SK-N-SH (cell line): ENCODE data around the gene OCIAD2. TPM values are rescaled to one million over a fixed set of nuclear protein-coding genes. Genes with fewer than 3 reads are reported as not detected.

ENCODE experiments used
- CTCF ChIA-PET: fragments of 300-600, 350-600 bp; formaldehyde crosslinking; extraction: SDS; loops from one replicate; lab custom pipeline; 2021; lab: Yijun Ruan, JAX
- POLR2A ChIA-PET: fragments of 350-600 bp; sonication (Branson Sonifier 250); formaldehyde crosslinking; extraction: SDS; loops from one replicate; lab custom pipeline; 2020; ENCODE audit warnings: antibody characterized with exemption, inconsistent platforms; lab: Yijun Ruan, JAX
- DNase-seq: peaks from one replicate; pipeline ENCODE4 v3.0.0; 2012
- H2AFZ ChIP-seq: fragments of 200-600 bp; sonication (generic); 2 replicates; pipeline ENCODE4 v1.8.1; 2016; ENCODE audit warnings: antibody characterized with exemption, mild to moderate bottlenecking, low read depth
- H3F3A ChIP-seq: fragments of 200-600 bp; sonication (generic); replicated peaks from 2 replicates; pipeline ENCODE3; 2016; ENCODE audit warnings: antibody characterized with exemption, mild to moderate bottlenecking; ENCODE audit not compliant: insufficient read depth
- H3K27ac ChIP-seq, 2 experiments: fragments of 200-500 bp in 1 of 2; fragments of 200-600 bp in 1 of 2; sonication (Bioruptor generic) in 1 of 2; sonication (generic), shearing (Covaris generic) in 1 of 2; 2 replicates each; pipeline versions ENCODE4 v1.5.1 to v1.6.1; 2014 to 2016; ENCODE audit warnings: low read depth in 2 of 2, inconsistent platforms in 1 of 2, low read length in 1 of 2, mild to moderate bottlenecking in 1 of 2, mixed read lengths in 1 of 2
- H3K27me3 ChIP-seq: fragments of 200-600 bp; sonication (generic), shearing (Covaris generic); 2 replicates; pipeline ENCODE4 v1.6.1; 2016; ENCODE audit warnings: mixed run types; ENCODE audit not compliant: insufficient read depth
- H3K36me3 ChIP-seq, 2 experiments: fragments of 200-500 bp in 1 of 2; fragments of 200-600 bp in 1 of 2; sonication (Bioruptor generic) in 1 of 2; sonication (generic) in 1 of 2; replicated peaks in 1 of 2; 2 replicates each; pipeline versions ENCODE3 to v1.5.1; 2014 to 2016; ENCODE audit warnings: low read length in 1 of 2, mild to moderate bottlenecking in 1 of 2; ENCODE audit not compliant: insufficient read depth in 2 of 2, control insufficient read depth in 1 of 2
- H3K4me1 ChIP-seq, 2 experiments: fragments of 200-500 bp in 1 of 2; fragments of 200-600 bp in 1 of 2; sonication (Bioruptor generic) in 1 of 2; sonication (generic), shearing (Covaris generic) in 1 of 2; 2 replicates each; pipeline versions ENCODE4 v1.5.1 to v1.6.1; 2014 to 2016; ENCODE audit warnings: low read depth in 1 of 2, low read length in 1 of 2, mixed run types in 1 of 2; ENCODE audit not compliant: insufficient read depth in 2 of 2, control insufficient read depth in 1 of 2
- H3K4me2 ChIP-seq: fragments of 200-600 bp; sonication (generic), shearing (Covaris generic); 2 replicates; pipeline ENCODE4 v1.6.1; 2017; ENCODE audit warnings: mixed run types
- H3K4me3 ChIP-seq, 2 experiments: fragments of 200-500 bp in 1 of 2; fragments of 200-600 bp in 1 of 2; sonication (Bioruptor generic) in 1 of 2; sonication (generic), shearing (Covaris generic) in 1 of 2; 2 replicates each; pipeline versions ENCODE4 v1.5.1 to v1.8.1; 2014 to 2016; ENCODE audit warnings: low read depth in 2 of 2, inconsistent platforms in 1 of 2, low read length in 1 of 2, mild to moderate bottlenecking in 1 of 2, mixed read lengths in 1 of 2, moderate library complexity in 1 of 2
- H3K79me2 ChIP-seq: fragments of 200-600 bp; sonication (generic); 2 replicates; pipeline ENCODE4 v1.8.1; 2017; ENCODE audit warnings: mild to moderate bottlenecking; ENCODE audit not compliant: insufficient read depth
- H3K9ac ChIP-seq: fragments of 200-600 bp; sonication (generic); 2 replicates; pipeline ENCODE4 v1.6.1; 2017; ENCODE audit warnings: mixed run types
- H3K9me2 ChIP-seq: fragments of 200-600 bp; sonication (generic); 2 replicates; pipeline ENCODE4 v1.6.1; 2017; ENCODE audit warnings: mixed run types
- H3K9me3 ChIP-seq: fragments of 200-600 bp; sonication (generic); 2 replicates; pipeline ENCODE4 v1.6.1; 2017; ENCODE audit warnings: mixed run types, mild to moderate bottlenecking, moderate library complexity
- H4K20me1 ChIP-seq: fragments of 200-600 bp; sonication (generic); 2 replicates; pipeline ENCODE4 v1.6.1; 2017; ENCODE audit warnings: mild to moderate bottlenecking, mixed run types; ENCODE audit not compliant: insufficient read depth
- CHD2 ChIP-seq: fragments of 150-350 bp; IDR thresholded peaks from 2 replicates; pipeline ENCODE4 v1.6.1; 2018; ENCODE audit warnings: low read length; ENCODE audit not compliant: partially characterized antibody
- ELF1 ChIP-seq: IDR thresholded peaks from 2 replicates; pipeline ENCODE4 v1.4.0; 2012
- EP300 ChIP-seq, 2 experiments: IDR thresholded peaks; 2 replicates each; pipeline versions ENCODE4 v1.4.0 to v1.6.1; 2012; ENCODE audit warnings: borderline replicate concordance in 1 of 2, low read depth in 1 of 2, low read length in 1 of 2
- FOSL2 ChIP-seq: IDR thresholded peaks from 2 replicates; pipeline ENCODE4 v1.4.0; 2012; ENCODE audit warnings: low read depth, mild to moderate bottlenecking, moderate library complexity, borderline replicate concordance
- FOXJ3 ChIP-seq: sonication (generic); formaldehyde crosslinking; IDR thresholded peaks from 2 replicates; pipeline ENCODE4 v1.5.1; 2020; ENCODE audit warnings: mild to moderate bottlenecking, missing genetic modification reagents
- GABPA ChIP-seq: IDR thresholded peaks from 2 replicates; pipeline ENCODE4 v1.4.0; 2012; ENCODE audit warnings: low read depth, mild to moderate bottlenecking
- GATA2 ChIP-seq: sonication (generic); formaldehyde crosslinking; IDR thresholded peaks from 2 replicates; pipeline ENCODE4 v1.5.0; 2020; ENCODE audit warnings: mild to moderate bottlenecking, missing genetic modification reagents
- MEF2A ChIP-seq: IDR thresholded peaks from 2 replicates; pipeline ENCODE4 v1.4.0; 2012; ENCODE audit warnings: low read depth, borderline replicate concordance
- NFIC ChIP-seq: IDR thresholded peaks from 2 replicates; pipeline ENCODE4 v1.4.0; 2012; ENCODE audit warnings: borderline replicate concordance
- RAD21 ChIP-seq: IDR thresholded peaks from 2 replicates; pipeline ENCODE4 v1.6.1; 2012; ENCODE audit warnings: mild to moderate bottlenecking, low read length
- RCOR1 ChIP-seq: fragments of 150-350 bp; IDR thresholded peaks from 2 replicates; pipeline ENCODE4 v1.6.1; 2017; ENCODE audit warnings: antibody characterized with exemption, low read length
- RXRA ChIP-seq: IDR thresholded peaks from 2 replicates; pipeline ENCODE4 v1.4.0; 2012; ENCODE audit warnings: low read depth, mild to moderate bottlenecking, borderline replicate concordance
- SIN3A ChIP-seq: IDR thresholded peaks from 2 replicates; pipeline ENCODE4 v1.6.1; 2012; ENCODE audit warnings: low read depth, mild to moderate bottlenecking, low read length, moderate library complexity, borderline replicate concordance
- TAF1 ChIP-seq: IDR thresholded peaks from 2 replicates; pipeline ENCODE4 v1.6.1; 2012; ENCODE audit warnings: low read depth, mild to moderate bottlenecking, low read length, moderate library complexity, borderline replicate concordance
- TEAD4 ChIP-seq: IDR thresholded peaks from 2 replicates; pipeline ENCODE4 v1.4.0; 2012; ENCODE audit warnings: mild to moderate bottlenecking, borderline replicate concordance; ENCODE audit not compliant: insufficient read depth
- WGBS: methylation state at CpG from one replicate; pipeline ENCODE4 v1.1.6; 2017; ENCODE audit warnings: low lambda C conversion rate; 5-methylcytosine and 5-hydroxymethylcytosine counted together
- polyA plus RNA-seq, 3 experiments: library from polyadenylated mRNA; depleted of rRNA; stranded (reverse); fragments of >200 nt; gene quantifications; 2 replicates each; pipeline ENCODE4 v1.2.3, GENCODE V29; 2012
- TF ChIP-seq, protein P1 (sequence below): fragments of 200-600 bp; sonication (generic); IDR thresholded peaks from 2 replicates; pipeline ENCODE4 v1.6.1; 2017; ENCODE audit warnings: antibody characterized with exemption, mild to moderate bottlenecking, moderate library complexity
- TF ChIP-seq, protein P2 (sequence below): IDR thresholded peaks from 2 replicates; pipeline ENCODE4; 2012
- TF ChIP-seq, protein P3 (sequence below): IDR thresholded peaks from 2 replicates; pipeline ENCODE4 v1.4.0; 2012; ENCODE audit warnings: low read depth, borderline replicate concordance

OCIAD2 gene
- polyA plus RNA-seq, 1 of the 3 experiments (the other 2 are of a cell fraction): 387 TPM

DNA sequence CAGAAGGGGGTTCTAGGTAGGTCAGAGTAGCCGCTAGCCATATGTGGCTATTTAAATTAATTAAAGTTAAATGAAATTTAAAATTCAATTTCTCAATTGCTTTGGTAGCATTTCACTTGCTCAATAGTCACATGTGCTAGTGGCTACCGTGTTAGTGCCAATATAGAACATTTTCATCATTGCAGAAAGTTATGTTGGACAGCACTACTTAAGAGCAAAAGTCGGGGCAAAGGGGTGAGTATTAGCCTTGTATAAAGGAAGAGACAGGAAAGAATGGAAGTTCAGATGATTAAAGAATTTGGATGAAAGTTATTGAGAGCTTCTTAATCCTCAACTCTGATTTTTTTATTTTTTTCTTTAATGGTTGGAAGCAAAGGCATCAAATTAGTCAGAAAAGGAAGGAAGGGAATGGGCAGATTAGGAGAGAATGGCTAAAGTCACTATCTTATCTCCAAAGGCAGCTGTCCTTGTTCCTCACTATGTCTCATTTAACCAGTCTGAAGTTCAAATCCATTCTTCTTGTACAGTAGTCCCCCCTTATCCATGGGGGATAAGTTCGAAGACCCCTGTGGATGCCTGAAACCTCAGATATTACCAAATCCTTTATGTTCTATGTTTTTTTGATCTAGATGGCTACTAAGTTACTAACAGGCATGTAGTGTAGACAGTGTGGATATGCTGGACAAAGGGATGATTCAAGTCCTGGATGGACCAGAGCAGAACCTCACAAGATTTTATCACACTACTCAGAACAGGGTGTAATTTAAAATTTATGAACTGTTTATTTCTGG lies 52.8 kb downstream of the OCIAD2 start:
- peaks cover 45 to 75% of the 10 kb centered on the region in 2 experiments for H3K36me3 ChIP-seq
- H3K9ac ChIP-seq: no peak overlapping the region
- H3K79me2 ChIP-seq: peaks cover 6% of the 10 kb centered on the region
- ChIA-PET POLR2A (no interaction called here), CTCF (no interaction called here)
- no peaks in the 10 kb centered on the region for H3K9me3 ChIP-seq
- no peak overlapping the region for H3K27ac ChIP-seq
- no peaks in the 10 kb centered on the region for H3K27me3 ChIP-seq
- no peak overlapping the region for H3K4me3 ChIP-seq
- no peak overlapping the region for H3K4me2 ChIP-seq
- TF ChIP-seq CHD2 (no peak), ELF1 (no peak), RXRA (no peak), MEF2A (no peak), EP300 (IDR thresholded peaks at IDR 0.05; ENCODE audit: borderline replicate concordance in 1 of 2, low read depth in 1 of 2, low read length in 1 of 2) (no peak), GABPA (no peak), SIN3A (no peak), GATA2 (CRISPR knock-in tag) (no peak), TEAD4 (no peak), FOXJ3 (CRISPR knock-in tag) (no peak), NFIC (no peak)
- TF ChIP-seq, protein P1, sequence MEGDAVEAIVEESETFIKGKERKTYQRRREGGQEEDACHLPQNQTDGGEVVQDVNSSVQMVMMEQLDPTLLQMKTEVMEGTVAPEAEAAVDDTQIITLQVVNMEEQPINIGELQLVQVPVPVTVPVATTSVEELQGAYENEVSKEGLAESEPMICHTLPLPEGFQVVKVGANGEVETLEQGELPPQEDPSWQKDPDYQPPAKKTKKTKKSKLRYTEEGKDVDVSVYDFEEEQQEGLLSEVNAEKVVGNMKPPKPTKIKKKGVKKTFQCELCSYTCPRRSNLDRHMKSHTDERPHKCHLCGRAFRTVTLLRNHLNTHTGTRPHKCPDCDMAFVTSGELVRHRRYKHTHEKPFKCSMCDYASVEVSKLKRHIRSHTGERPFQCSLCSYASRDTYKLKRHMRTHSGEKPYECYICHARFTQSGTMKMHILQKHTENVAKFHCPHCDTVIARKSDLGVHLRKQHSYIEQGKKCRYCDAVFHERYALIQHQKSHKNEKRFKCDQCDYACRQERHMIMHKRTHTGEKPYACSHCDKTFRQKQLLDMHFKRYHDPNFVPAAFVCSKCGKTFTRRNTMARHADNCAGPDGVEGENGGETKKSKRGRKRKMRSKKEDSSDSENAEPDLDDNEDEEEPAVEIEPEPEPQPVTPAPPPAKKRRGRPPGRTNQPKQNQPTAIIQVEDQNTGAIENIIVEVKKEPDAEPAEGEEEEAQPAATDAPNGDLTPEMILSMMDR: no peak
- H3K4me1 ChIP-seq: no peaks in the 10 kb centered on the region
- no peaks in the 10 kb centered on the region for H4K20me1 ChIP-seq
- no peaks in the 10 kb centered on the region for H3K9me2 ChIP-seq
- WGBS: 88% methylated on average over 4 of the region's 4 CpGs
- peaks cover 4% of the 10 kb centered on the region for H3F3A ChIP-seq
- no peak overlapping the region for H2AFZ ChIP-seq
- DNase-seq: no peak

DNA sequence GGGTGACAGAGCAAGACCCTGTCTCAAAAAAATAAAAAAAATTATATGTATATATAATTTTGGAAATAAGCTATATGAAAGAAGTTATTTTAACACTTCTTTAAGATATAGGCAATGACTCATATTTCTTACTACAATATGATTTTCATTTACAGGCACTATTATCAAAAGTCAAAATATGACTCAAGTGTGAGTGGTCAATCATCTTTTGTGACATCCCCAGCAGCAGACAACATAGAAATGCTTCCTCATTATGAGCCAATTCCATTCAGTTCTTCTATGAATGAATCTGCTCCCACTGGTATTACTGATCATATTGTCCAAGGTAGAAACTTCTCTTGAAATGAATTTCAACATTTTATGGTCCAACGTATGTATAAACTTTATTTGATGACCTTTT lies 54.9 kb downstream of the OCIAD2 start:
- DNase-seq: no peak
- H3K4me2 ChIP-seq: no peak overlapping the region
- H3K79me2 ChIP-seq: peaks cover 18% of the 10 kb centered on the region
- H3K9ac ChIP-seq: no peak overlapping the region
- CTCF ChIA-PET: interaction anchor here (1.2 kb wide), 1 partner anchor 46 kb away, joined by 3 read pairs; no protein-coding TSS in a partner anchor
- H4K20me1 ChIP-seq: no peaks in the 10 kb centered on the region
- H3K9me2 ChIP-seq: no peaks in the 10 kb centered on the region
- 85% methylated on average over 1 of the region's 1 CpG for WGBS
- H3K27ac ChIP-seq: no peak overlapping the region
- no peaks in the 10 kb centered on the region for H3K27me3 ChIP-seq
- no peaks in the 10 kb centered on the region for H3K4me1 ChIP-seq
- H3K9me3 ChIP-seq: no peaks in the 10 kb centered on the region
- peaks cover 4% of the 10 kb centered on the region for H3F3A ChIP-seq
- POLR2A ChIA-PET: no interaction called here
- H3K4me3 ChIP-seq: no peak overlapping the region
- peaks cover 58 to 73% of the 10 kb centered on the region in 2 experiments for H3K36me3 ChIP-seq
- no peak overlapping the region for H2AFZ ChIP-seq
- peak; percentile 20; the same call in 1 of the 2 replicates for TF ChIP-seq FOSL2
- no peak for TF ChIP-seq RAD21
- no peak for TF ChIP-seq TAF1
- no peak for TF ChIP-seq TEAD4
- TF ChIP-seq, protein P2, sequence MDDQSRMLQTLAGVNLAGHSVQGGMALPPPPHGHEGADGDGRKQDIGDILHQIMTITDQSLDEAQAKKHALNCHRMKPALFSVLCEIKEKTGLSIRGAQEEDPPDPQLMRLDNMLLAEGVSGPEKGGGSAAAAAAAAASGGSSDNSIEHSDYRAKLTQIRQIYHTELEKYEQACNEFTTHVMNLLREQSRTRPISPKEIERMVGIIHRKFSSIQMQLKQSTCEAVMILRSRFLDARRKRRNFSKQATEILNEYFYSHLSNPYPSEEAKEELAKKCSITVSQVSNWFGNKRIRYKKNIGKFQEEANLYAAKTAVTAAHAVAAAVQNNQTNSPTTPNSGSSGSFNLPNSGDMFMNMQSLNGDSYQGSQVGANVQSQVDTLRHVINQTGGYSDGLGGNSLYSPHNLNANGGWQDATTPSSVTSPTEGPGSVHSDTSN: peak; percentile 48
- TF ChIP-seq FOXJ3 (CRISPR knock-in tag): no peak
- no peak for TF ChIP-seq RCOR1
- TF ChIP-seq RXRA: no peak
- no peak for TF ChIP-seq GATA2 (CRISPR knock-in tag)
- no peak for TF ChIP-seq SIN3A
- TF ChIP-seq CHD2: no peak
- TF ChIP-seq, protein P3, sequence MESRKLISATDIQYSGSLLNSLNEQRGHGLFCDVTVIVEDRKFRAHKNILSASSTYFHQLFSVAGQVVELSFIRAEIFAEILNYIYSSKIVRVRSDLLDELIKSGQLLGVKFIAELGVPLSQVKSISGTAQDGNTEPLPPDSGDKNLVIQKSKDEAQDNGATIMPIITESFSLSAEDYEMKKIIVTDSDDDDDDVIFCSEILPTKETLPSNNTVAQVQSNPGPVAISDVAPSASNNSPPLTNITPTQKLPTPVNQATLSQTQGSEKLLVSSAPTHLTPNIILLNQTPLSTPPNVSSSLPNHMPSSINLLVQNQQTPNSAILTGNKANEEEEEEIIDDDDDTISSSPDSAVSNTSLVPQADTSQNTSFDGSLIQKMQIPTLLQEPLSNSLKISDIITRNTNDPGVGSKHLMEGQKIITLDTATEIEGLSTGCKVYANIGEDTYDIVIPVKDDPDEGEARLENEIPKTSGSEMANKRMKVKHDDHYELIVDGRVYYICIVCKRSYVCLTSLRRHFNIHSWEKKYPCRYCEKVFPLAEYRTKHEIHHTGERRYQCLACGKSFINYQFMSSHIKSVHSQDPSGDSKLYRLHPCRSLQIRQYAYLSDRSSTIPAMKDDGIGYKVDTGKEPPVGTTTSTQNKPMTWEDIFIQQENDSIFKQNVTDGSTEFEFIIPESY: no peak
